SK-N-SH (cell line): ENCODE measurements around the gene SPO11. TPM values are rescaled to one million over a fixed set of nuclear protein-coding genes. Genes with fewer than 3 reads are reported as not detected.

Experiments used
- CTCF ChIA-PET: fragments of 300-600, 350-600 bp; formaldehyde crosslinking; extraction: SDS; loops from one replicate; lab custom pipeline; 2021; lab: Yijun Ruan, JAX
- POLR2A ChIA-PET: fragments of 350-600 bp; sonication (Branson Sonifier 250); formaldehyde crosslinking; extraction: SDS; loops from one replicate; lab custom pipeline; 2020; ENCODE audit warnings: antibody characterized with exemption, inconsistent platforms; lab: Yijun Ruan, JAX
- DNase-seq: peaks from one replicate; pipeline ENCODE4 v3.0.0; 2012
- H2AFZ ChIP-seq: fragments of 200-600 bp; sonication (generic); 2 replicates; pipeline ENCODE4 v1.8.1; 2016; ENCODE audit warnings: antibody characterized with exemption, mild to moderate bottlenecking, low read depth
- H3F3A ChIP-seq: fragments of 200-600 bp; sonication (generic); replicated peaks from 2 replicates; pipeline ENCODE3; 2016; ENCODE audit warnings: antibody characterized with exemption, mild to moderate bottlenecking; ENCODE audit not compliant: insufficient read depth
- H3K27ac ChIP-seq, 2 experiments: fragments of 200-500 bp in 1 of 2; fragments of 200-600 bp in 1 of 2; sonication (Bioruptor generic) in 1 of 2; sonication (generic), shearing (Covaris generic) in 1 of 2; 2 replicates each; pipeline versions ENCODE4 v1.5.1 to v1.6.1; 2014 to 2016; ENCODE audit warnings: low read depth in 2 of 2, inconsistent platforms in 1 of 2, low read length in 1 of 2, mild to moderate bottlenecking in 1 of 2, mixed read lengths in 1 of 2
- H3K27me3 ChIP-seq: fragments of 200-600 bp; sonication (generic), shearing (Covaris generic); 2 replicates; pipeline ENCODE4 v1.6.1; 2016; ENCODE audit warnings: mixed run types; ENCODE audit not compliant: insufficient read depth
- H3K36me3 ChIP-seq, 2 experiments: fragments of 200-500 bp in 1 of 2; fragments of 200-600 bp in 1 of 2; sonication (Bioruptor generic) in 1 of 2; sonication (generic) in 1 of 2; replicated peaks in 1 of 2; 2 replicates each; pipeline versions ENCODE3 to v1.5.1; 2014 to 2016; ENCODE audit warnings: low read length in 1 of 2, mild to moderate bottlenecking in 1 of 2; ENCODE audit not compliant: insufficient read depth in 2 of 2, control insufficient read depth in 1 of 2
- H3K4me1 ChIP-seq, 2 experiments: fragments of 200-500 bp in 1 of 2; fragments of 200-600 bp in 1 of 2; sonication (Bioruptor generic) in 1 of 2; sonication (generic), shearing (Covaris generic) in 1 of 2; 2 replicates each; pipeline versions ENCODE4 v1.5.1 to v1.6.1; 2014 to 2016; ENCODE audit warnings: low read depth in 1 of 2, low read length in 1 of 2, mixed run types in 1 of 2; ENCODE audit not compliant: insufficient read depth in 2 of 2, control insufficient read depth in 1 of 2
- H3K4me2 ChIP-seq: fragments of 200-600 bp; sonication (generic), shearing (Covaris generic); 2 replicates; pipeline ENCODE4 v1.6.1; 2017; ENCODE audit warnings: mixed run types
- H3K4me3 ChIP-seq, 2 experiments: fragments of 200-500 bp in 1 of 2; fragments of 200-600 bp in 1 of 2; sonication (Bioruptor generic) in 1 of 2; sonication (generic), shearing (Covaris generic) in 1 of 2; 2 replicates each; pipeline versions ENCODE4 v1.5.1 to v1.8.1; 2014 to 2016; ENCODE audit warnings: low read depth in 2 of 2, inconsistent platforms in 1 of 2, low read length in 1 of 2, mild to moderate bottlenecking in 1 of 2, mixed read lengths in 1 of 2, moderate library complexity in 1 of 2
- H3K79me2 ChIP-seq: fragments of 200-600 bp; sonication (generic); 2 replicates; pipeline ENCODE4 v1.8.1; 2017; ENCODE audit warnings: mild to moderate bottlenecking; ENCODE audit not compliant: insufficient read depth
- H3K9ac ChIP-seq: fragments of 200-600 bp; sonication (generic); 2 replicates; pipeline ENCODE4 v1.6.1; 2017; ENCODE audit warnings: mixed run types
- H3K9me2 ChIP-seq: fragments of 200-600 bp; sonication (generic); 2 replicates; pipeline ENCODE4 v1.6.1; 2017; ENCODE audit warnings: mixed run types
- H3K9me3 ChIP-seq: fragments of 200-600 bp; sonication (generic); 2 replicates; pipeline ENCODE4 v1.6.1; 2017; ENCODE audit warnings: mixed run types, mild to moderate bottlenecking, moderate library complexity
- H4K20me1 ChIP-seq: fragments of 200-600 bp; sonication (generic); 2 replicates; pipeline ENCODE4 v1.6.1; 2017; ENCODE audit warnings: mild to moderate bottlenecking, mixed run types; ENCODE audit not compliant: insufficient read depth
- ELF1 ChIP-seq: IDR thresholded peaks from 2 replicates; pipeline ENCODE4 v1.4.0; 2012
- FOSL2 ChIP-seq: IDR thresholded peaks from 2 replicates; pipeline ENCODE4 v1.4.0; 2012; ENCODE audit warnings: low read depth, mild to moderate bottlenecking, moderate library complexity, borderline replicate concordance
- FOXJ3 ChIP-seq: sonication (generic); formaldehyde crosslinking; IDR thresholded peaks from 2 replicates; pipeline ENCODE4 v1.5.1; 2020; ENCODE audit warnings: mild to moderate bottlenecking, missing genetic modification reagents
- GABPA ChIP-seq: IDR thresholded peaks from 2 replicates; pipeline ENCODE4 v1.4.0; 2012; ENCODE audit warnings: low read depth, mild to moderate bottlenecking
- MEF2A ChIP-seq: IDR thresholded peaks from 2 replicates; pipeline ENCODE4 v1.4.0; 2012; ENCODE audit warnings: low read depth, borderline replicate concordance
- MXI1 ChIP-seq: IDR thresholded peaks from 2 replicates; pipeline ENCODE4 v1.6.1; 2012; ENCODE audit warnings: mild to moderate bottlenecking, low read depth, low read length, improper control_type of control experiment
- NFIC ChIP-seq: IDR thresholded peaks from 2 replicates; pipeline ENCODE4 v1.4.0; 2012; ENCODE audit warnings: borderline replicate concordance
- PBX3 ChIP-seq: IDR thresholded peaks from 2 replicates; pipeline ENCODE4; 2012
- RAD21 ChIP-seq: IDR thresholded peaks from 2 replicates; pipeline ENCODE4 v1.6.1; 2012; ENCODE audit warnings: mild to moderate bottlenecking, low read length
- RCOR1 ChIP-seq: fragments of 150-350 bp; IDR thresholded peaks from 2 replicates; pipeline ENCODE4 v1.6.1; 2017; ENCODE audit warnings: antibody characterized with exemption, low read length
- REST ChIP-seq: IDR thresholded peaks from 2 replicates; pipeline ENCODE4 v1.6.1; 2012; ENCODE audit warnings: mild to moderate bottlenecking, low read depth, low read length, moderate library complexity
- TAF1 ChIP-seq: IDR thresholded peaks from 2 replicates; pipeline ENCODE4 v1.6.1; 2012; ENCODE audit warnings: low read depth, mild to moderate bottlenecking, low read length, moderate library complexity, borderline replicate concordance
- TCF12 ChIP-seq: IDR thresholded peaks from 2 replicates; pipeline ENCODE4 v1.4.0; 2012
- YY1 ChIP-seq: IDR thresholded peaks from 2 replicates; pipeline ENCODE4 v1.4.0; 2012; ENCODE audit warnings: low read depth, mild to moderate bottlenecking
- WGBS: methylation state at CpG from one replicate; pipeline ENCODE4 v1.1.6; 2017; ENCODE audit warnings: low lambda C conversion rate; 5-methylcytosine and 5-hydroxymethylcytosine counted together
- polyA plus RNA-seq, 3 experiments: library from polyadenylated mRNA; depleted of rRNA; stranded (reverse); fragments of >200 nt; gene quantifications; 2 replicates each; pipeline ENCODE4 v1.2.3, GENCODE V29; 2012
- TF ChIP-seq, protein P1 (sequence below): IDR thresholded peaks from 2 replicates; pipeline ENCODE4 v1.4.0; 2012; ENCODE audit warnings: low read depth, borderline replicate concordance
- TF ChIP-seq, protein P2 (sequence below): IDR thresholded peaks from 2 replicates; pipeline ENCODE4 v1.4.0; 2012; ENCODE audit warnings: low read depth

The SPO11 gene
- polyA plus RNA-seq, 1 of the 3 experiments (the other 2 are of a cell fraction), result not detected

DNA sequence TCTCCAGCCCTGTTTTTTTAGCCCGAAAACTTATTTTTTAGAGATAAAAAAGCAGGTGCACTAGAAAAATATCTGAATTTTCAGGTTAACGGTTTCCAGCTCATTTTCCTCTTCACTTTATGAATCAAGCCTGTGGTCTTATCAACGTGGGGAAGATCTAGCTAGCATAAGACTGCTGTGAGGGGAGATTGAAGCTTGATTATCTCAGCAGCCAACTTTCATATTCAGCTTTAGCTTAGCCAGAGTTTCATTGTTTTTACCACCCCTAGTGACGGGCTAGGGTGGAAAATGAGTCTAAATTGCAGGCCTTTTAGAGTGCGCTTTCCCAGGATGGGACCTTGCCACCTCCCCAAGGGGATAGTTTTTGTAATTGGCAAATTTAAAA, 49.7 kb downstream of the SPO11 start:
- WGBS, result 94% methylated on average over 5 of the region's 5 CpGs
- Histone ChIP-seq H3K9me2 (no peaks in the 10 kb centered on the region), H3K9me3 (no peaks in the 10 kb centered on the region), H3K36me3 (peaks cover 9 to 60% of the 10 kb centered on the region in 2 experiments), H3K9ac (no peak overlapping the region), H3K27ac (no peak overlapping the region), H3K27me3 (no peaks in the 10 kb centered on the region), H3K4me2 (no peak overlapping the region), H4K20me1 (no peaks in the 10 kb centered on the region), H3K4me3 (no peak overlapping the region), H3K4me1 (no peaks in the 10 kb centered on the region), H3K79me2 (no peaks in the 10 kb centered on the region), H3F3A (no peaks in the 10 kb centered on the region), H2AFZ (no peak overlapping the region)
- no peak for DNase-seq
- ChIA-PET POLR2A (no interaction called here), CTCF (interaction anchor here (0.8 to 7.0 kb wide), 10 partner anchors 12 to 214 kb away, joined by 3 to 68 read pairs (median 5); no protein-coding TSS in a partner anchor)
- no peak for TF ChIP-seq FOXJ3
- TF ChIP-seq NFIC, result no peak
- no peak for TF ChIP-seq ELF1
- no peak for TF ChIP-seq FOSL2
- TF ChIP-seq, protein P1, sequence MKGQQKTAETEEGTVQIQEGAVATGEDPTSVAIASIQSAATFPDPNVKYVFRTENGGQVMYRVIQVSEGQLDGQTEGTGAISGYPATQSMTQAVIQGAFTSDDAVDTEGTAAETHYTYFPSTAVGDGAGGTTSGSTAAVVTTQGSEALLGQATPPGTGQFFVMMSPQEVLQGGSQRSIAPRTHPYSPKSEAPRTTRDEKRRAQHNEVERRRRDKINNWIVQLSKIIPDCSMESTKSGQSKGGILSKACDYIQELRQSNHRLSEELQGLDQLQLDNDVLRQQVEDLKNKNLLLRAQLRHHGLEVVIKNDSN, result no peak
- TF ChIP-seq GABPA, result no peak
- TF ChIP-seq MEF2A, result no peak
- no peak for TF ChIP-seq REST
- TF ChIP-seq TCF12, result no peak
- TF ChIP-seq YY1, result no peak

DNA sequence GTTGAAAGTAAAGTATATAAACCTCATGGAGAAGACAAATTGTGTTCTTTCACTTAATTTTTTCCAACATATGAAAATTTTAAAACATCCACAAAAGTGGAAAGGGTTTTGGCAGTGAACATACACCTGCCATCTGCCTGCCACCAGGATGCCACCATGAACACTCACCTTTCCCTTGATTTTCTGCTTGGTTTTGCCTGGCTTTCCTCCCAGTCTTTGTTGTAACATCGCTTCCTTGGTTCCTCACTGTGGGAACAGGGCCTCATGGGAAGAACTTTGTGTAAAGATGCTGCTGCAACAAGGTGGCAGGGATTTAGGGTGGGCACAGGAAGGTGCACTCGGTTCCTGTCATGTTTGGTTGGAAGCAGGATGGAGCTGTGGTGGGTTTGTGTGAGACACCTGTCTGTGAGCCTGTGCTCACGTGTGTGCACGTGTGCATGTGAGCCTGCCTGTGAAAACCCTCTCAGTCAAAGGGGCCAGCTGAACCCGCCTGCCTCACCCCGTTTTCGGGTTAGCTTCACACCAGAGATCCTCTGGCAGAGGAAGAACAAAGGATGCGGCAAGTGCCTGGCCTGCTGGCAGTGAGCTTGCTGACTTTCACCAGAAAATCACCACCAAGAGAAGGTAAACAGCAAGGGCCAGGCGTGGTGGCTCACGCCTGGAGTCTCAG, 50.6 kb downstream of the SPO11 start:
- Histone ChIP-seq H2AFZ (no peak overlapping the region), H3F3A (no peaks in the 10 kb centered on the region), H3K27ac (no peak overlapping the region), H3K27me3 (no peaks in the 10 kb centered on the region), H3K9me3 (no peaks in the 10 kb centered on the region), H3K36me3 (peaks cover 9 to 55% of the 10 kb centered on the region in 2 experiments), H3K9ac (no peak overlapping the region), H3K4me3 (no peak overlapping the region), H3K4me1 (no peaks in the 10 kb centered on the region), H4K20me1 (no peaks in the 10 kb centered on the region), H3K4me2 (no peak overlapping the region), H3K79me2 (no peaks in the 10 kb centered on the region), H3K9me2 (no peaks in the 10 kb centered on the region)
- WGBS, result 96% methylated on average over 4 of the region's 10 CpGs
- POLR2A ChIA-PET, result no interaction called here
- TF ChIP-seq, protein P2, sequence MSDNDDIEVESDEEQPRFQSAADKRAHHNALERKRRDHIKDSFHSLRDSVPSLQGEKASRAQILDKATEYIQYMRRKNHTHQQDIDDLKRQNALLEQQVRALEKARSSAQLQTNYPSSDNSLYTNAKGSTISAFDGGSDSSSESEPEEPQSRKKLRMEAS, result no peak
- TF ChIP-seq GABPA (no peak), RAD21 (no peak), RCOR1 (no peak), TAF1 (no peak), FOSL2 (no peak), NFIC (no peak), PBX3 (no peak), MXI1 (no peak)
- CTCF ChIA-PET, result interaction anchor here (1.0 to 7.0 kb wide), 15 partner anchors 13 to 216 kb away, joined by 3 to 68 read pairs (median 4); no protein-coding TSS in a partner anchor
- DNase-seq, result no peak
